GM19025 (cell line): ENCODE data around the gene MED13.
"Not testable (repeated sequence)": the region's sequence is repeated elsewhere in the genome, so short reads cannot be mapped to it uniquely, and the experiment has no call there.

Experiments
- ATAC-seq: cut with Tn5 transposase; IDR thresholded peaks from one replicate; pipeline ENCODE4 v1.9.1; 2021; ENCODE audit warnings: mild to moderate bottlenecking, low read depth, moderate library complexity; ENCODE audit not compliant: unreplicated experiment

MED13 gene

GRCh38 chr17:62059414-62059813 is 5.7 kb downstream of the MED13 start:
- ATAC-seq, result no peak

GRCh38 chr17:62058611-62059010 is 6.5 kb downstream of the MED13 start:
- no peak for ATAC-seq

GRCh38 chr17:62057696-62058095 is 7.4 kb downstream of the MED13 start:
- no peak for ATAC-seq

- no peak for ATAC-seq
These were observed 12.2 kb downstream of the MED13 start for GRCh38 chr17:62052765-62053338.

GRCh38 chr17:62051053-62051452 is 14.0 kb downstream of the MED13 start:
- no peak for ATAC-seq

GRCh38 chr17:62049299-62049698 is 15.8 kb downstream of the MED13 start:
- ATAC-seq, result no peak

GRCh38 chr17:62048262-62048661 is 16.8 kb downstream of the MED13 start:
- no peak for ATAC-seq

GRCh38 chr17:62045517-62045916 is 19.6 kb downstream of the MED13 start:
- ATAC-seq, result no peak

- ATAC-seq, result no peak
These were observed 20.0 kb downstream of the MED13 start for GRCh38 chr17:62045109-62045508.

GRCh38 chr17:62043602-62044001 is 21.5 kb downstream of the MED13 start:
- ATAC-seq, result no peak

GRCh38 chr17:62043140-62043539 is 21.9 kb downstream of the MED13 start:
- no peak for ATAC-seq

- ATAC-seq, result no peak
These were observed 26.8 kb downstream of the MED13 start for GRCh38 chr17:62038248-62038647.

- ATAC-seq, result no peak
These were observed 31.8 kb downstream of the MED13 start for GRCh38 chr17:62033317-62033716.

GRCh38 chr17:62032480-62032879 is 32.6 kb downstream of the MED13 start:
- ATAC-seq, result no peak

- no peak for ATAC-seq
These were observed 34.8 kb downstream of the MED13 start for GRCh38 chr17:62030264-62030663.

- no peak for ATAC-seq
These were observed 40.2 kb downstream of the MED13 start for GRCh38 chr17:62024866-62025265.

- no peak for ATAC-seq
These were observed 47.2 kb downstream of the MED13 start for GRCh38 chr17:62017912-62018311.

- ATAC-seq, result no peak
These were observed 47.6 kb downstream of the MED13 start for GRCh38 chr17:62017496-62017895.

GRCh38 chr17:62014526-62014925 is 50.6 kb downstream of the MED13 start:
- no peak for ATAC-seq

GRCh38 chr17:62009220-62009619 is 55.9 kb downstream of the MED13 start:
- no peak for ATAC-seq

- ATAC-seq, result no peak
These were observed 56.8 kb downstream of the MED13 start for GRCh38 chr17:62008294-62008693.

GRCh38 chr17:62004388-62004787 is 60.7 kb downstream of the MED13 start:
- no peak for ATAC-seq

- not testable (repeated sequence) for ATAC-seq
These were observed 61.9 kb downstream of the MED13 start for GRCh38 chr17:62003141-62003540.
